Lung (tissue), 12 donors: ENCODE data around the gene NINL. TPM values are rescaled to one million over a fixed set of nuclear protein-coding genes. Genes with fewer than 3 reads are reported as not detected.
"Not testable (repeated sequence)": the region's sequence is repeated elsewhere in the genome, so short reads cannot be mapped to it uniquely, and the experiment has no call there.

ENCODE experiments used
- ATAC-seq: fragments of 200-7000 bp; cut with Tn5 transposase; one replicate; pipeline ENCODE4 v1.9.1; 2020; ENCODE audit warnings: moderate number of reproducible peaks; ENCODE audit not compliant: insufficient read depth, low FRiP score
- DNase-seq, 3 donors: peaks; one replicate each; pipeline ENCODE4 v3.0.0-alpha.2; 2013 to 2017
- H3K27ac ChIP-seq, 2 donors: one replicate each; pipeline ENCODE4 v1.5.1; 2013; ENCODE audit warnings: mild to moderate bottlenecking in 2 of 2, moderate library complexity in 2 of 2, control low read depth in 1 of 2, inconsistent platforms in 1 of 2, low read depth in 1 of 2, low read length in 1 of 2
- H3K27me3 ChIP-seq, 3 donors: one replicate each; pipeline ENCODE4 v1.5.1; 2013; ENCODE audit warnings: low read length in 2 of 3; ENCODE audit not compliant: control insufficient read depth in 3 of 3, insufficient read depth in 3 of 3
- H3K36me3 ChIP-seq, 4 donors: one replicate each; pipeline ENCODE4 v1.5.1; 2013; ENCODE audit warnings: low read length in 4 of 4, mild to moderate bottlenecking in 1 of 4, moderate library complexity in 1 of 4; ENCODE audit not compliant: control insufficient read depth in 4 of 4, insufficient read depth in 4 of 4
- H3K4me1 ChIP-seq, 5 donors: one replicate each; pipeline ENCODE4 v1.5.1; 2013; ENCODE audit warnings: low read length in 5 of 5, mild to moderate bottlenecking in 2 of 5, moderate library complexity in 1 of 5; ENCODE audit not compliant: control insufficient read depth in 5 of 5, insufficient read depth in 5 of 5
- H3K4me3 ChIP-seq: one replicate; pipeline ENCODE4 v1.5.1; 2013; ENCODE audit warnings: mild to moderate bottlenecking, control low read depth, moderate library complexity
- H3K9ac ChIP-seq, 2 donors: one replicate each; pipeline ENCODE4 v1.5.1; 2013; ENCODE audit warnings: low read length in 2 of 2, control low read depth in 1 of 2; ENCODE audit not compliant: insufficient read depth in 1 of 2
- H3K9me3 ChIP-seq, 4 donors: one replicate each; pipeline ENCODE4 v1.5.1; 2013; ENCODE audit warnings: low read length in 3 of 4, mild to moderate bottlenecking in 1 of 4, moderate library complexity in 1 of 4; ENCODE audit not compliant: control insufficient read depth in 4 of 4, insufficient read depth in 3 of 4
- CTCF ChIP-seq: IDR thresholded peaks from 2 replicates; pipeline ENCODE4 v1.5.1; 2012; ENCODE audit warnings: mild to moderate bottlenecking; ENCODE audit errors: control extremely low read depth, extremely low read depth
- WGBS, 2 donors: extraction: QIAGEN DNeasy Blood & Tissue Kit; methylation state at CpG; one replicate each; pipeline ENCODE4 v1.1.7; 2013; 5-methylcytosine and 5-hydroxymethylcytosine counted together
- polyA plus RNA-seq, 2 donors: library from polyadenylated mRNA; stranded (reverse); fragments of 200-250 nt; gene quantifications; one replicate each; pipeline ENCODE4 v1.2.1, GENCODE V29; 2013
- total RNA-seq, 2 donors: library from RNA; depleted of rRNA in 1 of 2; stranded (reverse); fragments of >200 nt in 1 of 2; gene quantifications; one replicate each; pipeline ENCODE4 v1.2.1, GENCODE V29; 2014 to 2021
- donor health status: control.
- donor health status: control.
- donor health status: Bipolar disorder and iron deficiency.
- donor health status: healthy.
- donor health status: DM: yes; HTN: yes; CAD: no.

Gene NINL
- total and polyA plus RNA-seq, 4 donors: 4.5 to 25.9 (median 12.0) TPM

- ATAC-seq (no peak), DNase-seq (no peak)
- 89 to 92% methylated on average over 24 of the region's 24 CpGs for WGBS, 2 donors
- Histone ChIP-seq H3K4me1 (no peaks in the 10 kb centered on the region), H3K9ac (no peak overlapping the region), H3K27me3 (no peaks in the 10 kb centered on the region), H3K4me3 (no peak overlapping the region), H3K36me3 (peaks cover 0 to 29% (median 26%) of the 10 kb centered on the region in 4 donors), H3K9me3 (no peaks in the 10 kb centered on the region), H3K27ac (no peak overlapping the region)
- TF ChIP-seq CTCF: no peak
These were observed 106.3 kb downstream of the NINL start for GRCh38 chr20:25478889-25479568.

- Histone ChIP-seq H3K27me3 (no peaks in the 10 kb centered on the region), H3K4me3 (no peak overlapping the region), H3K36me3 (peaks cover 0 to 36% (median 30%) of the 10 kb centered on the region in 4 donors), H3K9ac (no peak overlapping the region), H3K4me1 (no peaks in the 10 kb centered on the region), H3K9me3 (no peaks in the 10 kb centered on the region), H3K27ac (no peak overlapping the region)
- ATAC-seq (no peak), DNase-seq (no peak)
- no peak for TF ChIP-seq CTCF
- 94% methylated on average over 27 to 28 of the region's 28 CpGs for WGBS, 2 donors
These were observed 108.1 kb downstream of the NINL start for GRCh38 chr20:25477014-25477882.

- TF ChIP-seq CTCF: no peak
- Histone ChIP-seq H3K9me3 (peaks cover 0 to 1% (median 0%) of the 10 kb centered on the region in 4 donors), H3K4me1 (no peaks in the 10 kb centered on the region), H3K4me3 (no peak overlapping the region), H3K36me3 (peaks cover 0 to 32% (median 28%) of the 10 kb centered on the region in 4 donors), H3K9ac (no peak overlapping the region), H3K27ac (no peak overlapping the region), H3K27me3 (no peaks in the 10 kb centered on the region)
- DNase-seq: no peak
- no peak for ATAC-seq
- 95 to 96% methylated on average over 50 to 52 of the region's 52 CpGs for WGBS, 2 donors
These were observed 109.0 kb downstream of the NINL start for GRCh38 chr20:25476106-25477013.

GRCh38 chr20:25473297-25473696 is 112.0 kb downstream of the NINL start:
- not testable (repeated sequence) for H3K4me3 ChIP-seq, H3K27me3 ChIP-seq, H3K9me3 ChIP-seq, H3K4me1 ChIP-seq, DNase-seq, H3K9ac ChIP-seq, ATAC-seq, H3K27ac ChIP-seq
- peaks cover 0 to 29% (median 17%) of the 10 kb centered on the region in 4 donors for H3K36me3 ChIP-seq
- 94 to 99% methylated on average over 2 of the region's 2 CpGs for WGBS, 2 donors
